SK-N-DZ (cell line): Measurements from ENCODE around the gene TNXB.
A peak's percentile ranks its signal among the peaks of the same experiment; 100 is the strongest.
"Not testable (repeated sequence)": the region's sequence is repeated elsewhere in the genome, so short reads cannot be mapped to it uniquely, and the experiment has no call there.

Experiments
- DNase-seq: peaks from one replicate; pipeline ENCODE4 v3.0.0-alpha.2; 2015; ENCODE audit warnings: low spot score

The TNXB gene

DNA sequence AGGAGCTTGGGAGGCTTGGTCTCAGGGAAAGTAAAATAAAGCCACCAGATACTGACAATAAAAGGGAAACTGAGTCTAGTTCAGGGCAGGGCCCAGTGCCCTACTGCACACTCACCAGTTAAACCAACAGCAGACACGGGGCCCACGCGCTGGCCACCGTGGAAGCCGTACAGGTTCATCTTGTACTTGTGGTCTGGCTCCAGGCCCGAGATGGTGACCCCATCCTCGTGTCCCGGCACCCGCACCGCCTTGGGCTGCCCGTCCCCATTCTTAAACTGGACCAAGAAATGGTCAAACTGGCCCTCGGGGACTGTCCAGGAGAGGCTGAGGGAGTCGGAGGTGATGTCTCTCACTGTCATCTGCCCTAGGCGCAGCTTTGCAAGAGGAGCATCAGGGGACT, 44.4 kb downstream of the TNXB start:
- no peak for DNase-seq

DNA sequence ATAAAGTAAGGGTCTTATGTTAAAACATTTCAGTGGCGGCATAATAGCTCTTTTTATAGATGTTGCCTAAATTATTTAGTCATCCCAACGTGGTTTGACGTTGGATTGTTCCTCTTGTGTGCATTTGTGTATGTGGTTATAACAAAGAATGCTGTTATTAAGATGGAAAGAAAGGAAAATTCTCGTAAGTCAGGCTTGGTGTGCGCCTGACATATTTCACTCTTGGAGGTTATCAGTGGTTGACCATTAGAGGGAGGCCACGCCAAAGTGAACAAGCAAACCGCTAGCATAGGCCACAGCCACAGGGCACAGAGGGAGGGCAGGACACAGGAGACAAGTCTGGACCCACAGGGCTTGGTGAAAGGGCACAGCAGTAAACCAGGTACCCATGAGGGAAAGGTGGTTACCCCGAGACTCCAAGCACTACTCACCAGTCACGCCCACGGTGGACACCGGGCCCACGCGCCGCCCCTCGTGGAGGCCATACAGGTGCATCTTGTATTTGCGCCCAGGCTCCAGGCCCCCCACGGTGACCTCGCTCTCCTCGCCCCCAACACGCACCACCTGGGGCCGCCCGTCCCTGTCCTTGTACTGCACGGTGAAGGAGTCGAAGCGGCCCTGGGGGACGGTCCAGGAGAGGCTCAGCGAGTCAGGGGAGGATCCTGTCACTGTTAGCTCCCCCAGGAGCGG, 48.0 kb downstream of the TNXB start:
- DNase-seq = no peak

DNA sequence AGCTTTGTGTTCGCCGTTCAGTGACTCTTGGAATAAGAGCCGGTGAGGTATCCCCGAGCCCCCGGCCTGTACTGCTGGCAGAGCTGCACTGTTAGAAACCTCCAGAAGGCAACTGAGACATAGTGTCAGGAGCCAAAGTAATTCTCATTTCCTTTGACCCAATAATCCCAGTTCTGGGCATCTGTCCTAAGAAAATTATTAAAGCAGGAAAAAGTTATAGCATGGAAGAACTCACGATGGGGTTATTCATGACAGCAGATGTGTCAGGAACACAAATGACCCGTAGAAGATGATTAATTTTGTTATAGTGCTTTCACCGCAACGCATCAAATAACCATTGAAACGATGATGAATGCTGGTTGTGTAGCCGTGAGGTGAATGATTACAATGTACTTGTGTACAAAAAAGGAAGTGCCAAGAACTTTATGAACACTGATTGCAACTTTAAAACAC, 50.6 kb downstream of the TNXB start:
- DNase-seq = no peak

DNA sequence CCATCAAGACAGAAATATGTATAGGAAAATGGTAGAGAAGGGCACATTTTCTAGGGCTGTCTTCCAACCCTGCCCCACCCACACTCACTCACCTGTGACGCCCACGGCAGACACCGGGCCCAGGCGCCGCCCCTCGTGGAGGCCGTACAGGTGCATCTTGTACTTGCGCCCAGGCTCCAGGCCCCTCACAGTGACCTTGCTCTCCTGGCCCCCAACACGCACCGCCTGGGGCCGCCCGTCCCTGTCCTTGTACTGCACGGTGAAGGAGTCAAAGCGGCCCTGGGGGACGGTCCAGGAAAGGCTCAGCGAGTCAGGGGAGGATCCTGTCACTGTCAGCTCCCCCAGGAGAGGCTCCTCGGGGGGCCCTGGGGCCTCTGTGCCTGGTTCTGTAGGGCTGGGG, 51.2 kb downstream of the TNXB start:
- DNase-seq = no peak

DNA sequence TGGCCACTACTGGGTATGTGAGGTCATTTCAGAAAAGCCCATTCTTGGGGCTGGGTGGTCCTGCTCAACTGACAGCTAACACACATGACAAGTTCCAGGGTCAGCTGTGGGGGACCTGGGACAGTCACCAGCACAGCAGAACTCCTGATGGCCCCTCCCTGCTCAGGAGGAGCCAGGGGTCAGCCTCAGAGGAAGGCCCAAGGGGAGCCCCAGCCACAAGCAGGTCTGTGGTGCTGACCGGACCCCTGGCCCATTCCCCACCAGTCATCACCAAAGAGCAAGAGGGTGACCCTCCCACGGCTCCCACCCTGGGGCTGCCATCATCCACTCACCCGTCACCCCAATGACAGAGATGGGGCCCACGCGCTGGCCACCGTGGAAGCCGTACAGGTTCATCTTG, 52.9 kb downstream of the TNXB start:
- no peak for DNase-seq

DNA sequence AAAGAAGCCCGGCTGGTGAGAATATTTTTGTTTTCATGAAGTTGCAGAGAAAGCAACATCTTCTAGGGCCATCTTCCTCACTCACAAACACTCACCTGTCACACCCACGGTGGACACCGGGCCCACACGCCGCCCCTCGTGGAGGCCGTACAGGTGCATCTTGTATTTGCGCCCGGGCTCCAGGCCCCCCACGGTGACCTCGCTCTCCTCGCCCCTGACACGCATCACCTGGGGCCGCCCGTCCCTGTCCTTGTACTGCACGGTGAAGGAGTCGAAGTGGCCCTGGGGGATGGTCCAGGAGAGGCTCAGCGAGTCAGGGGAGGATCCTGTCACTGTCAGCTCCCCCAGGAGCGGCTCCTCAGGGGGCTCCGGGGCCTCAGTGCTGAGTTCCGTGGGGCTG, 53.4 kb downstream of the TNXB start:
- DNase-seq = not testable (repeated sequence)

DNA sequence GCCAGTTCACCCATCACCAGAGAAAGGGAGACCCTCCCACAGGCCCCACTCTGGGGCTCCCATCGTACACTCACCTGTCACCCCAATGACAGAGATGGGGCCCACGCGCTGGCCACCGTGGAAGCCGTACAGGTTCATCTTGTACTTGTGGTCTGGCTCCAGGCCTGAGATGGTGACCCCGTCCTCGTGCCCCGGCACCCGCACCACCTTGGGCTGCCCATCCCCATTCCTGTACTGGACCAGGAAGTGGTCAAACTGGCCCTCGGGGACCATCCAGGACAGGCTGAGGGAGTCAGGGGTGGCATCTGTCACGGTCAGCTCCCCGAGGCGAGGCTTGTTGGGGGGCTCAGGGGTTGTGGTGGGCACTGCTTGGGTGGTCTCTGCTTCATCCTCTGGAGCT, 55.8 kb downstream of the TNXB start:
- DNase-seq = not testable (repeated sequence)

DNA sequence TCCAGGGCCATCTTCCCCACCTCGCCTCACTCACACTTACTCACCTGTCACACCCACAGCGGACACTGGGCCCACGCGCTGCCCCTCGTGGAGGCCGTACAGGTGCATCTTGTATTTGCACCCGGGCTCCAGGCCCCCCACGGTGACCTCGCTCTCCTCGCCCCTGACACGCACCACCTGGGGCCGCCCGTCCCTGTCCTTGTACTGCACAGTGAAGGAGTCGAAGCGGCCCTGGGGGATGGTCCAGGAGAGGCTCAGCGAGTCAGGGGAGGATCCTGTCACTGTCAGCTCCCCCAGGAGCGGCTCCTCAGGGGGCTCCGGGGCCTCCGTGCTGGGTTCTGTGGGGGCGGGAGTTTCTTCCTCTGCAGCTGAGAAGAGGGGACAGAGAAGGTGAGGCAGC, 56.5 kb downstream of the TNXB start:
- not testable (repeated sequence) for DNase-seq

DNA sequence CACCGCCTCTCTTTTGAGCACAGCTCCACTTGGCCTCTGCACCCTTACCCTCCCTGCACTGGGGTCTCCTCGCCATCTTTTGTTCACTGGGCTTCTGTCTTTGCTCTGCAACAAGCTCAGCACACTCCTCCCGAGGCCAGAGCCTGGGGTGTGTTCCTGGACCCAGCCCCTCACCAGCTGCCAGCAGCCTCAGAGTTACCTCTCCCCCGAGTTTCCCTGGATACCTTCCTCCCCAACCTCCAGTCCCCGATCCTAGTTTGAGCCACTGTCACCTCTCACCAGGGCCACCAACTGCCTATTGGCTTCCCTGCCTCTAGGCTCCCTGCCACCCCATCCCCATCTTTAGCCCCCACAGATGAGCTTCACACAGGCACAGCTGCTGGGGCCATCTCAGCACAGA, 58.6 kb downstream of the TNXB start:
- no peak for DNase-seq

DNA sequence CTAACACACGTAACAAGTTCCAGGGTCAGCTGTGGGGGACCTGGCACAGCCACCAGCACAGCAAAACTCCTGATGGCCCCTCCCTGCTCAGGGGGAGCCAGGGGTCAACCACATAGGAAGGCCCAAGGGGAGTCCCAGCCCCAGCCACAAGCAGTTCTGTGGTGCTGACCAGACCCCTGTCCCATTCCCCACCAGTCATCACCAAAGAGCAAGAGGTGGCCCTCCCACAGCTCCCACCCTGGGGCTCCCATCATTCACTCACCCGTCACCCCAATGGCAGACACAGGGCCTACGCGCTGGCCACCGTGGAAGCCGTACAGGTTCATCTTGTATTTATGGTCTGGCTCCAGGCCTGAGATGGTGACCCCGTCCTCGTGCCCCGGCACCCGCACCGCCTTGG, 59.4 kb downstream of the TNXB start:
- not testable (repeated sequence) for DNase-seq

DNA sequence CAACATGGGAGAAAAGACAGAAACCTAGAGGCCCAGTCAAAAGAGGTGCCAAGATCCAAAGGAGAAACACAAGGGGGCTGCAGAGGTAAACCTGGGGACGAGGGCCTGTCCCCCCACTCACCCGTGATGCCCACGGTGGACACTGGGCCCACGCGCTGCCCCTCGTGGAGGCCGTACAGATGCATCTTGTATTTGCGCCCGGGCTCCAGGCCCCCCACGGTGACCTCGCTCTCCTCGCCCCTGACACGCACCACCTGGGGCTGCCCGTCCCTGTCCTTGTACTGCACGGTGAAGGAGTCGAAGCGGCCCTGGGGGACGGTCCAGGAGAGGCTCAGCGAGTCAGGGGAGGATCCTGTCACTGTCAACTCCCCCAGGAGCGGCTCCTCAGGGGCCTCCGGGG, 60.0 kb downstream of the TNXB start:
- DNase-seq = not testable (repeated sequence)

DNA sequence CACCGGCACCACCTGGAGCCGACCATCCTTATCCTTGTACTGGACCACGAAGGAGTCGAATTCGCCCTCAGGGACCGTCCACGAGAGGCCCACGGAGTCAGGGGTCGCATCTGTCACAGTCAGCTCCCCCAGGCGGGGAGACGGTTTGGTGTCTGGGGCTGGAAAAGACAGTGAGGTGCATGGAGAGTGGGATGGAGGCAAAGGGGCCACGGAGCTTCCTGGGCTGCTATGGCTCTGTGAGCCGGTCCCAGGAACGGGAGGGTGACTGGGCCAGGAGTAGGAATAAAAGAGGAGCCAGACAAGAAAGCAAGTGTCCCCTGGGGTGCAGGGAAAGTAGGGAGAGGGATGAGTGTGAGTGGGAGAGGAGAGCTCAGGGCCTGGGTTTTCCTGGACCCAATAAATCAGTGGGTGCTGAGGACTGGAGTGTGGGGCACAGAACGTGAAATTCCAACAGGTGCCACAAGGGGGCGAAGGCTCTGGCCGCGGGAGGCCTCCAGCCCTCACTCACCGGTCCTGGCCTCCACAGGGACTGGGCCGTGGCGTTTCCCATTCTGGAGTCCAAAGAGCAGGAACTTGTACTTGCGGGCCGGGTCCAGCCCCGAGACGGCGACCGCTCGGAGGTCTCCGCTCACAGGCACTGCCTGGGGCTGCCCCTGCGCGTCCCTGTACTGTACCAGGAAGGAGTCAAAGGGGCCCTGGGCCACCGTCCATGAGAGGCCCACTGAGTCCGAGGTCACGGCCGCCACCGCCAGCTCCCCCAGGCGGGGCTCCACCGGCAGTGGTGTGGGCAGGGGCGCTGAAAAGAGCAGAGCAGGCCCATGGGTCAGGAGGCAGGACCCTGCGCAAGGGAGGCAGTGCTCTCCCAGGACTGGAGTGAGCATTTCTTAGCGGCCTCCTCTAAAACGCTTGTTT, 61.0 kb downstream of the TNXB start:
- DNase-seq = peak; percentile 54

DNA sequence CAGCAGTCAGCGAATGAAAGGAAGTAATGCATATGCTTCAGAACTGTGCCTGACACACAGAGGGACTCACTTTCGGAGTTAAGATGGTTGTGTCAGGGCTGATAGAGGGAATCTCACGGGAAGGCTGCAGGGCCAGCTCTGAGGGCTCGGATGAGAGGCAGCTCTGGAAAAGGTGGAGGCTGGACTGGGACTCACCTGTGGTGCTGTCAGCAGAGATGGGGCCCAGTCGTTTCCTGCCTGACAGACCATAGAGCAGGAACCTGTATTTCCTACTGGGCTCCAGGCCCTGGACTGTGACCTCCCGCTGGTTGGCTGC, 61.6 kb downstream of the TNXB start:
- no peak for DNase-seq

DNA sequence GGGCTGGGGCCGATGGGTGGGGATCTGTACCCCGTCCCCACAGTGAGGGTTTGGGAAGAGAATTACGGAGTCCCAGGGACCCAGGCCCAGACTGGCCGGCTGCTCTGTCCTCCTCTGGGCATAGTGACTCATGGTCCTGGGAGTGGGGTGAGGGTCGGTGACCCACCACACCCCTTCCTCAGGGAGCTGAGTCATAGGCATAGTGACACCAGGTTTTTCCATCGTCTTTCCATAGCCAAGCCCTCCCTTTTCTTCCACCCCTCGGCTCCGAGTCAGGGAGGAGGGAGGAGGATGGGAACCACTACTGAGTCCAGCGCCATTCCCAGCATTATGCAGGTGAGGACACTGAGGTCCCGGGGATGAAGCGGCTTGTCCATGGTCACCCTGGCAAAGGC, 62.1 kb downstream of the TNXB start:
- no peak for DNase-seq

DNA sequence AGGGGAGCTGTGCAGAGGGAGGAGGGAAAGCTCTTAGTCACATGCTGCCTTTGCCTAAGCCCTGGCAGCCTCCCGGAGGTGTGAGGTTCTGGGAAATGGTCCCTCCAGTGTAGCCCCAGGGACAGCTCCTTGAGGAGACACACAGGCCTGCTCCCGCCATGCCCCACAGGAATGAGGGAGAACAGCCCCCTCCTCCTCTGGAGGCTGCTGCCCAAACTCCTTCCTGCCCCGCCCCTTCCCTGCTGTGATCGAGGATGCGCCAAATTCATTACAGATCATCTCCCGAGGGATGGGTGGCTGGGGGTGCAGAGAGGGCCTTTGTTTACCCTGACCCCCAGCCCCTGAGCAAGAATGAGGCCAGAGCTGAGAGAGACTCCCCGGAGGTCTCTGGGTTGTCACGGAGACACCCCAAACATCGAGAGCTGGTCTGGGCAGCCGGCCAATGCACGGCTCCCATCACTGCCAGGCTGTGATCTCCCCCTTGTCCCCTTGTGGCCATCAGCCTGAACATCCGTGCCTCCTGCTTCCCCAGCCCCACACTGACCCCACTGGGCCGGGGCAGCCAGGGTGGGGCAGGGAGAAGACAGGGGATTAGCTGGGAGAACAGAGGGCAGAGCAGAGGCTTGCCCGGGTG, 62.6 kb downstream of the TNXB start:
- no peak for DNase-seq

DNA sequence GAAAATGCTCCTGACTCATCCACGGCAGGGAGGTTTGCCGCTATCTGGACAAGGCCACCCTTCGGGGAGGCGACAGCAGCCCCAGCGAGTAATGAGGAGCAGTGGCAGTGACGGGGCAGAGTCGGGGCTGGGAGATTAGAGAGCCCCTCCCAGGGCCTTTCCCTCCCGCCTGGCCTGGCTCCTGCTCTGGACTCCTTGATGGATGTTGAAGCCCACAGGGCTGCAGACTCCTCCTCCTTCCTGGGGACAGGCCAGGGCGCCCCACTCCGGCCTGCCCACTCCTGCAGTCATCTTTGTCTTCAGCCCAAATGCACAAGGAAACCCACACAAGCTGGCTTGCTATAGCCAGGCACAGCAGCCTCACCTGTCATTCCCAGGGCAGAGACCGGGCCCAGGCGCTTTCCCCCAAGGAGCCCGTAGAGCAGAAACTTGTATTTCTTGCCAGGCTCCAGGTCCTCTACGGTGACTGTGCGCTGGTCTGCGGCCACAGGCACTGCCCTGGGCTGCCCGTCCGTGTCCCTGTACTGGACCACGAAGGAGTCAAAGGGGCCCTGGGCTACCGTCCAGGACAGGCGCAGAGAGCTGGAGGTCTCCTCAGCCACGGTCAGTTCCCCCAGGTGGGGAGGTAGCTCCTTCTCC, 63.2 kb downstream of the TNXB start:
- DNase-seq = no peak

DNA sequence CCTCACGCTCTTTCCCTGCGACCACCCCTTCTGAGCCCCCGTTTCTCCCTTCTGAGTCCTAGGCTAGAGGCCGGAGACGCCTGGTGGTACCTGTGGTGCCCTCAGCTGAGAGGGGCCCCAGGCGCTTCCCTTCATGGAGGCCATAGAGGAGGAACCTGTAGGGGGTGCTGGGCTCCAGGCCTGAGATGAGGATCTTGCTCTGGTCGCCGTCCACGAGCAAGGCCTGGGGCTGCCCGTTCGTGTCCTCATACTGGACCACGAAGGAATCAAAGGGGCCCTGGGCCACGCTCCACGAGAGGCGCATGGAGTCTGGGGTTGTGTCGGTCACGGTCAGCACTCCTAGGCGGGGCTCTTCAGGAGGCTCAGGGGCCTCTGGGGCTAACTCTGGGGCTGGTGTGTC, 64.2 kb downstream of the TNXB start:
- not testable (repeated sequence) for DNase-seq

DNA sequence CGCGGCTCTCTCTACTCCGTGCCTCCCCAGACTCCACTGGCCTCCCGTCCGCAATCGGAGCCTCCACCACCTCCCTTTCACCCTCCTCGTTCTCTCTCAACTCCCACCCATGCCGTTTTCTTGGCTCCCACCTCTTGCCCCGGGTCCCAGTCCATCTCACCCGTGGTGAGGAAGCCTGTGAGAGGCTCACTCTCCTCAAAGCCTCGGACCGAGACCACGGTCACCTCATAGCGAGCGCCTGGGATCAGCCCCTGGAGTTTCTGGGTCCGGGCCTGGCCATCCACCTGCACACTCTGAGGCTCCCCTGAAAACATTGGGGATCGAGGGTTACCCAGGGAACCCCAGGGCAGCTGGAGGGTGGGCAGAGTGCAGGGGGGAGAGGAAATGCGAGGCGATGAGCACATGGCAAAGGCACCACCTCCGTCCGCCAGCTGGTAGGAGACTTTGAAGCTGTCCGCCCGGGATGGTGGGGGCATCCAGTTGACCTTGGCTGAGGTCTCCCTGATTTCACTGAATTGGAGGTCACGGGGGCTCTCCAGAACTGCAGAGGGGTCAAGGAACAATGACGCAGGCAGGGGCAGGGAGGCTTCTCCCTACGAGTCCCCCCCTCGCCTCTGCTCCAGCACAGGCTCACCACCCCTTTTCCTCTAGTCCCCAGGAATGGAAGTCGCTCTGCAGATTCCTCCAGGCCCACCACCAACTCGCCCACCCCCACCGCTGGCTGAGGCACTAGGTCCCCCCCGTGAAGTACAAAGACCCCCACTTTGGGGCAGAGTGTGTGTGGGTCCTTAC, 65.4 kb downstream of the TNXB start:
- not testable (repeated sequence) for DNase-seq

DNA sequence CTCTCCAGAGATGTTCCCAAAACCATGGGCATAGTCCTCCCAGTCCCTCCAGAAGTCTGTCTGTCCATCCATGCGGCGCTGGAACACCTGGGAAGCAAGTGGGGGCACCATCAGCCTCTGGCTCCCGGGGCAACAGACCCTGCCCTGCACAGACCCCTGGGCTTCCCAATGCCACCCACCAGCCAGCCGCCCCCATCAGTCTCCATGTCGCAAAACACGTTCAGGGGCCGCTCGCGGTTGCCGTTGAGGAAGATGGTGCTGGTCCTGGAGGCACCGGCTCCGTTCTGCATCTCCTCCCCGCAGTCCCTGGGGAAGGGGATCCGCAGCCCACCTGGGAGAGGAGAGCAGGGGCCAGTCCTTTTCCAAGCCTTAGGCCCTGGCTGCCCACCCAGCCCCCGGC, 66.9 kb downstream of the TNXB start:
- DNase-seq = not testable (repeated sequence)

DNA sequence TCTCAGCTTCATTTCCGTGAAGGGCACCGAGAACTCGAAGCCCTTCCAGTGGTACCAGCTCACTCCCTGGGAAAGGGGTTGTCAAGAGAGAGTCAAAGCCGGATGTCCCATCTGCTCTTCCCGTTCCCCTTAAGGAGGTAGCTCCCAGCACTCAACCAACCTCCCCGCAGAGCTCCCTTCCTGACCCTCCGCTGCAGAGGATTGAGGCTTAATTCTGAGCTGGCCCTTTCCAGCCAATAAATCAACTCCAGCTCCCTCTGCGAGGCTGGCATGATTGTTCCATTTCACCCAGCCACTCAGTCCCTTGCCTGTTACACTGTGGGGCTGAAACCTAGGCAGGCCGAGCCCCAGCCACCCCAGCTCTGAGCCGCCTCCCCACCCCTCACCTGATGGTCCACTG, 67.8 kb downstream of the TNXB start:
- DNase-seq = not testable (repeated sequence)

DNA sequence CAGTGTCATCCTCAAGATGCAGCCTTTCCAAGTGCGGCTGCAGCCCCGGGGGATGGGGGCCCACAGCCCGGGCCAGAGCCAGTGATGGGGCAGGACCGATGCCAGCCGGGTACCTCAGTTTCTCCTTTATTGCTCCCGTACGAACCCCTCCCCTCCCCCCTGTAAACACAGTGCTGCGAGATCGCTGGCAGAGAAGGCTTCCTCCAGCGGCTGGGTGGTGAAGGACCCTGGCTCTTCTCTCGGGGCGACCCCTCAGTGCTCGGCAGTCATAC, 68.2 kb downstream of the TNXB start:
- DNase-seq = not testable (repeated sequence)
